WTC11 (cell line): ENCODE results near the gene PIK3CG.

Experiments used
- CTCF ChIP-seq: fragments of 200-600 bp; IDR thresholded peaks from 2 replicates; pipeline ENCODE4 v1.8.0; 2022; ENCODE audit warnings: antibody characterized with exemption
- SP1 ChIP-seq: sonication (generic); formaldehyde crosslinking; conservative IDR thresholded peaks from 2 replicates; pipeline ENCODE4 v1.8.1; 2022; ENCODE audit warnings: missing genetic modification reagents

- no peak for TF ChIP-seq SP1 (CRISPR knock-in tag)
- TF ChIP-seq CTCF = no peak
Observed at GRCh38 chr7:106952001-106952657, 87.0 kb downstream of the PIK3CG start.
